C4-2B (cell line): ENCODE data around the gene HEXIM2.

Experiments used
- ZFX ChIP-seq: fragments of 450-650 bp; IDR thresholded peaks from 2 replicates; pipeline ENCODE4 v1.6.1; 2017
- TF ChIP-seq, protein P1 (sequence below): fragments of 450-650 bp; conservative IDR thresholded peaks from 2 replicates; pipeline ENCODE4 v1.5.1; 2017; ENCODE audit warnings: mild to moderate bottlenecking

DNA sequence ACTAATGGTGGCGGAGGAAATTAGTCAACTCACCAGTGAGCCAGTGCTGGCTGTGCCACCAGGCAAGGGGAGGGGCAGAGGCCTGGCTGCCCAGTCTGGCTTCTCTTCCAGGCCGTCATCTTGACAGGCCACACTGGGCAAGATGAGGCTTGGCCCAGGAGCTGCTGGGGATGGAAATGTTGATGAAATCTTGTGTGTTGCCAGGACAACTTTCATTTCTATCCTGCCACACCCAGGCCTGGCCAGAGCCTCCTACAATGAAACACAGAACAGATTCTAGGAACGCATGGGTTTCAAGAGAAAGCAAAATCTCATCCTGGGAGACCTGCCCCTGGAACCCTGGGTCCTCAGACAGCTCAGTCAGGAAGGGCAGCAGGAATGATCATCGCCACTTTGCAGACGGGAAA is 9.3 kb downstream of the HEXIM2 start:
- TF ChIP-seq, protein P1, sequence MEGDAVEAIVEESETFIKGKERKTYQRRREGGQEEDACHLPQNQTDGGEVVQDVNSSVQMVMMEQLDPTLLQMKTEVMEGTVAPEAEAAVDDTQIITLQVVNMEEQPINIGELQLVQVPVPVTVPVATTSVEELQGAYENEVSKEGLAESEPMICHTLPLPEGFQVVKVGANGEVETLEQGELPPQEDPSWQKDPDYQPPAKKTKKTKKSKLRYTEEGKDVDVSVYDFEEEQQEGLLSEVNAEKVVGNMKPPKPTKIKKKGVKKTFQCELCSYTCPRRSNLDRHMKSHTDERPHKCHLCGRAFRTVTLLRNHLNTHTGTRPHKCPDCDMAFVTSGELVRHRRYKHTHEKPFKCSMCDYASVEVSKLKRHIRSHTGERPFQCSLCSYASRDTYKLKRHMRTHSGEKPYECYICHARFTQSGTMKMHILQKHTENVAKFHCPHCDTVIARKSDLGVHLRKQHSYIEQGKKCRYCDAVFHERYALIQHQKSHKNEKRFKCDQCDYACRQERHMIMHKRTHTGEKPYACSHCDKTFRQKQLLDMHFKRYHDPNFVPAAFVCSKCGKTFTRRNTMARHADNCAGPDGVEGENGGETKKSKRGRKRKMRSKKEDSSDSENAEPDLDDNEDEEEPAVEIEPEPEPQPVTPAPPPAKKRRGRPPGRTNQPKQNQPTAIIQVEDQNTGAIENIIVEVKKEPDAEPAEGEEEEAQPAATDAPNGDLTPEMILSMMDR, result no peak
- no peak for TF ChIP-seq ZFX
